NCI-H345 (cell line): ENCODE data around the gene RPL9.
"Not testable (repeated sequence)": the region's sequence is repeated elsewhere in the genome, so short reads cannot be mapped to it uniquely, and the experiment has no call there.

Source experiments
- DNase-seq: peaks from one replicate; lab custom pipeline; 2025; lab: John Stamatoyannopoulos, UW

The RPL9 gene

DNA sequence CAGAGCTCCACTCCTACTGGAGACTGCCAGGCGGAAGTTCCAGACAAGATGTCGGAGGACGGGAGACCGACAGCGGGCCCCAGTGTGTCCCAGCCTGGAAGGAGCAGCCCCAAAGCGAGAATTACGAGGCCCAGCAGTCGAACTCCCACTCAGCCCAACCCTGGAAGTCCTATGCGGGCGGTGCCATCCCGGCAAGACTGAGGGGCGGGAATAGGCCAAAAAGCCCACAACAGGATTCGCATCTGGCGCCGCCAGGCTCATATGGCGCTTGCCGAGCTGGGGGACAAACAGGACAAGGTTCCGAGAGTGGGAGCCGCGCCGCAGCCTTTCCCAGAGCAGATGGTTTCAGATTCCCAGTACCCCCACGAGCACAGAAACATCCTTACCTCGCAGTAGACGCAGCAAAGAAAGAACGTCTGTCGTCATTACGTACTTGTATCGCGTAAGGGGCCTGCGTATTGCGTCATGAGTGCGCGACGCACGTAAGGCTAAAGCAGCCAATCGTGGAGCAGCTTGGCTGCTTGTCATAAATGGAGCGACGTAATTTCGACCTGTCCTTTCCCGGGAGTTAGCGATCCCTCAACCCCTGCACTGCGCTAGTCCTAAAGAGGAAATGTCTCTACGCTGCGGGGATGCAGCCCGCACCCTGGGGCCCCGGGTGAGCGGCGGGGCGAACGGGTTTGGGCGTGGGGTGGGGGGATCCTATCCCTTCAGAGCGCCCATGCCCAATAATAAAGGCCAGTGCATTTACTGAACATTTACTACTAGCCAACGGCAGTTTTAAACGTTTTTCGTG, at the start of gene RPL9, which contains the start of gene LIAS:
TSS of gene RPL9 (minus strand) at position 418 of the 796 bp plus-strand sequence. CDS start 483 bp downstream, outside the sequence.
TSS of gene LIAS (plus strand) at position 552 of the 796 bp plus-strand sequence. CDS start at position 614, 62 bp downstream.
- peak; percentile 96 for DNase-seq

DNA sequence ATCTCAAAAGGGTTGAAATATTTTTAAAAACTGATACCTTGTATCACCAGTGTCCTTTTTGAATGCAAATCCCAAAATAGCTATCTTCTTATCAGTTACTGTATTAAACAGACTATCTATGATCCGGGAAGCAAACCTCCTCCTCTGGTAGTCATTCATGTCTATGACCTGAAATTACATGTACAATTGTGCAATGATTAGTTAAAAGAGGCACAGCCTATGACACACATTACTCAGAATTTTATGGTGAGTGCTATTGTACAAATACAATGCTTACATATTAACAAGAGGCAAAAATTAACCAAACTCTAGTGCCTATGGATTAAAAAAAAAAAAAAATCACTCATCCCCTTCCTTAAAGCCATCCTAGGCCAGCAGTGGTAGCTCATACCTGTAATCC, 46.9 kb upstream of the RPL9 start:
- DNase-seq = no peak

GRCh38 chr4:39504538-39504937, 45.8 kb upstream of the RPL9 start:
- no peak for DNase-seq

GRCh38 chr4:39502664-39503035, 43.9 kb upstream of the RPL9 start:
- DNase-seq = not testable (repeated sequence)

DNA sequence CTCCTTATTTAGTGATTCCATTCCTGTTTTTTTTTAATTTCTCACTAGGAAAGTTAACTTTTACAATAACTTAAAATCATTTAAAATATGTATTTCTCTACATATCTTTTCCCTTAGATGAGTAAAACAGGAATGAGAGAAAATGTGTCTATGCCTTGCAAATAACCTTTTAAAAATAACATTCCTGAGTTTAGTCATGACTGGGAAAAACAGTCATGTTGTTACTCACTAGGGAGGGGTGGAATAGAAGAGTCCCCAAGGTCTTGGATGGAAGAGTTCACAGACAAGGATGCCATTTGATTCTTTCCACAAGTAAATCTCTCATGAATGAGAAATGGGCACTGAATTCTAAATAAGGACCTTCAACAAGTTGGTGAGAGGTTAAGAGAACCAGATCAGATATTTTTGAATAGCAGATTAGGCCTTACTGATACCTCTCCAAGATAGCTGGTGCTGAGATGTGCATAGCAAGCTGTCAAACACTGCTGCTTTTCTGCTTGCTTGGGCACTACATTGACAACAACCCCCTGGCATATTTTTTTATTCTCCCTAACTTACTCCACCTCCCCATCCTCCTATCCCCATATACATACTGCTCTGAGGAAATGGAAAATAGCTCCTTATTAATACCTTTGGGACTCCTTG, 43.4 kb upstream of the RPL9 start:
- DNase-seq = no peak

DNA sequence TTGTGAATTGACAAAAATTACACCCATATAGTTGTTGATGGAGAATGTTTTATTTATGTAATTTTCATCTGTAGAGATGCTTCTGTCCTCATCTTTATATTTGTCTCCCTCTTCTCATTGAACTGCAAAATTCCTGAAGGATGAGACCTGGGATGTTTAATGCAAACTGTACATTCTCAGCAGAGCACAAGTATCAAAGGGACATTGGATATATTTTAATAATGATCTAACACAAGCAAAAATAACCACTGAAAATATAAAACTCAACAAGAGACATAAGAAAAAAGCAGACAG, 40.0 kb upstream of the RPL9 start:
- no peak for DNase-seq

DNA sequence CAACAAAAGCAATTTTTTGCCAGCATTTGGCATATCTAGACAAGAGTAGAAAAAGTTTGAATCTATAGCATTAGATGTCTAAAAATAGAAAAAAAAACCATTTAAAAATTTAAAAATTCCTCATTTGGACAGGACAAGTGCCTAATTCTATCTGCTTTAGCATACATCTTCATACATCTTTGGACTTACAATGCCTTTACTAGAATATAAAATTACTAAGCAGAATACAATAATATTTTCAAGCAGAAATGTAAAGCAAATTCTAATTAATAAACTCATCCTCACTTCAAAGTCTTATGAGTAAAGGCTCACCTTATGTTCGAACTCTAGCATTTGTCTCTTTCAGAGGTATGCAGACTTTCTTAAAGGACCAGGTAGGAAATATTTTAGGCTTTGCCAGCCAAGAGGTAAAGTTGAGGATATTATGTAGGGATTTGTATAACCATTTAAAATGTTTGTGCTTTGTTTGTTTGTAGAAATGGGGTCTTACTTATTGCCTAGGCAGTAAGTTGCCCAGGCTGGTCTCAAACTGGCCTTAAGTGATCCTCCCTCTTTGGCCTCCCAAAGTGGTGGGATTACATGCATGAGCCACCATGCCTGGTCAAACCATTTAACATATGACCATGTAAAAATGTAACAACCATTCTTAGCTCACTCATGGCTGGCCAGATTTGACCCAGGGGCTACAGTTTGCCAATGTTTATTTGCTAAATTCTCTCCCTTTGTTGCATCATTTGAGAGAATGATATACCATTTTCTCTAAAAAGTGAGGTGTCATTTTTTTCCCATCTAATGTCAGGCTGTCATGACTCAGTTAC, 39.4 kb upstream of the RPL9 start:
- no peak for DNase-seq

DNA sequence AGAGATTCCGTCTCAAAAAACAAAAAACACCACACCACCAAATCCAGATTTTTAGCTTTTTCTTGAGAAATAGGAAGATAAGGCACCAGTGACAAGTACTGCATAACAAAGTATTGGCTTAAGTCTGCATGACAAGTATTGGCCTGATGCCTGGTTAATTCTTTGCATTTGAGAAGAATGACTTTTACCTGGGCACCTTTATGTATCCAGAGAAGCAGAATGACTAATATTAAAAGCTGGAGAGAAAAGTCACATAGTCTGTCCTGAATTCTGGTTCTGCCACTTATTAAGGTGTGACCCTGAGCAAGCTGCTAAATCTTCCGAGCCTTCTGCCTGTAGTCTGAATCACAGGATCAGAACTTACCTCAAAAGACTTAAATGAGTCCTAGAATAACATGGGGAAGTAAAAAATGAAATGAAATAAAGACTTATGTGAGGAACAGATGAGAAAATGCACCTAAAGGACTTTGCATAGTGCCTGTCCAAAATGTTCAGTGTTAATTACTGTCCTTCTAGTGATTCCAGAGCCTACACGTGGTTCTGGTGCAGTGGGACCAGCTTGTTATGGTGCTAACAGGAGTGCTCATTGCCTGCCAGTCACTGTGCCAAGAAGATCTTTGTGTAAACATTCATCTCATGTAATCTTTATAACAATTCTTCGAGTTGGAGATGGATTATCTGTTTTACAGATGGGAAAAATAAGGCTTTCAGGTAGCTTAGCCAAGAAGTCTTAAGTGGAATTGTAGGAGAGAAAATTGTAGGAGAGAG, 36.9 kb upstream of the RPL9 start:
- DNase-seq = no peak

DNA sequence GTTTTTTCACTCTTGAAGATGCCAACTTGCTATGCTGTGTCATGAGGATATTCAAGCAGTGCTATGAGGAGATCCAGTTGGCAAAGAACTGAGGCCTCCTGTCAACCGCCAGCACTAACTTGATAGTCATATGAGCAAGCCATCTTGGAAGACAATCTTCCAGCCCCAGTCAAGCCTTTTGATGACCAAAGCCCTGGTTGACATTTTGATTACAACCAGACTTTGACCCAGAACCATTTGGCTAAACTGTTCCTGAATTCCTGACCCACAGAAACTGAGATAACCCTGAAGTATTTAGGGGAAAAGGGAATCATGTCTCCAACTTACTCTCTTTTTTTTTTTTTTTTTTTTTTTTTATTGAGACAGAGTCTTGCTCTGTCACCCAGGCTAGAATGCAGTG, 35.6 kb upstream of the RPL9 start:
- DNase-seq = no peak

DNA sequence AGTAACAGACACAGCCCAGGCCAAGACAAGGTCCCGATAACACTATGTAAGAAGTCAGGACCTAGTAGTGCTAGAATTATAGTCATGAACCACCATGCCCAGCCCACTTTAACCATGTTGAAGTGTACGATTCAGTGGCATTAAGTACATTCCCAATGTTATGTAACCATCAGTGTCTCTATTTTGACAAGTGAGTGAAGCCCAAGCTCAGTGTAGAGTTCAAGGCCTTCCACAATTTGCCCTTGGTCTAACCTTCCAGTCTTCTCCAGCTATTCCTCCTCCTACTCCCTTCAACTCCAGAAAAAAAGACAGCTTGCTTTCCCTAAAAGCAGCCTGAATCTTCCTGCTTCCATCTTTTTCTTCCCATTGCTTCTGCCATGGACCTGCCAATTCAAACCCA, 31.6 kb upstream of the RPL9 start:
- no peak for DNase-seq

DNA sequence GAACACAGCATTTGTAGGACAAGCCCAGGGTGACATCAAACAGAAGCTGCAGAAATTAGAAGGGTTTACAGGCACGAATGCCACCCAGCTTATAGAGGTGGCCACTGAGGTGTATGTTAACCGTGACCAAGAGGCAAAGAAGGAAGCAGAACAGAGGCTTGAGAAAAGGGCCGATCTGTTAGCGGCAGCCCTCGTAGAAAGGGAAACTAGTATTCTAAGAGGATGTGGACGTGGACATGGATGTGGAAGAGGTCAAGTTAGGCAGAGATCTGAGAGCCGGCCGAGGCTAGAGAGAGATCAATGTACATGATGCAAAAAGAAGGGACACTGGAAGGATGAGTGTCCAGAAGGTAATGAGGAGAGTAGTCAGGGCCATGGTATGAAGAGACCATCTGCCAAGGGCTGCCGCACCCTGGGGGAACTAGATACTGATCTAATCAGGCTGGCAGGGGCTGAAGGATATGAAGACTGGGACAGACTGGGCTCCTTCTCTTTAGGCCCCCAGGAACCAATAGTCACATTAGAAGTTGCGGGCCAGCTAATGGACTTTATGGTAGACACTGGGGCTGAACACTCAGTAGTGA, 27.6 kb upstream of the RPL9 start:
- DNase-seq = no peak

DNA sequence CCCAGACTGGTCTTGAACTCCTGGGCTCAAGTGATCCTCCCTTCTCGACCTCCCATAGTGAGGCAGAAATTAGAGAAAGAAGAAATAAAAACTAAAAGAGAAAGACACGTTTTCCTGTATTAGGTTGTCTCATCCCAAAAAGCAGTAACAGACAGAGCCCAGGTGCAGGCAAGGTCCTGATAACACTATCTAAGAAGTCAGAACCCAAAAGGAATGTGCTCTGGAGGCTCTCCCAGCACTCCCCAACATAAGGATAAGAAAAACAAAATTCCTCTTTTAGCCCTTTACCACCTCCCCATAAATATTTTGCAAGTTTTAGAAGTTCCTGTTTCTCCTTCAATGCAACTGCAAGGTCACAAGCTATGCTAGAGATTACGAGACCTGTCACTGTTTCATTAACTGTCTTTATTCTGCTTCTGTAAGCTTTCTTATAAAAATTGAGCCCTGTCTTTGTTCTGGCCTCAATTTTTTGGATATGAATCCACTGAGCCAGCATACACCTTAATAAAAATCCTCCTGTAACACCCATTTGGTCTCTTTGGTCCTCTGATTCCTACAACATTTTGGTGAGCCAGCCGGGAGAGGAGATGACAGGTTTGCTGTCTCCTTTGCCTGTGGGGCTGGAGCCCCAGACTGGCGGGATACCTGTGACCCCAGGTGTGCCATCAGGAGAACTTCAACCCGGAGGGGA, 26.0 kb upstream of the RPL9 start:
- no peak for DNase-seq

- no peak for DNase-seq
Observed at GRCh38 chr4:39480902-39481695, 22.4 kb upstream of the RPL9 start.

DNA sequence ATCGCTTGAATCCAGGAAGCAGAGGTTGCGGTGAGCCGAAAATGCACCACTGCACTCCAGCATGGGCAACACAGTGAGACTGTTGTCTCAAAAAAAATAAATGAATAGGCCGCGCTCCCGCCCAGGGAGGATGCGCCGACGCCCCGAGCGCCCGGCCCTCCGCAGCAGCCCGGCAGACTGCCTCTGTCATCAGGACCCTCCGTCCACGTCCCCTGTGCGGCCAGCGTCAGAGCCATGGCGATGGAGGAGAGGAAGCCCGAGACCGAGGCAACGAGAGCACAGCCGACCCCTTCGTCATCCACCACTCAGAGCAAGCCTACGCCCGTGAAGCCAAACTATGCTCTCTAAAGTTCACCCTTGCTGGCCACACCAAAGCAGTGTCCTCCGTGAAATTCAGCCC, 21.5 kb upstream of the RPL9 start:
- DNase-seq = no peak

DNA sequence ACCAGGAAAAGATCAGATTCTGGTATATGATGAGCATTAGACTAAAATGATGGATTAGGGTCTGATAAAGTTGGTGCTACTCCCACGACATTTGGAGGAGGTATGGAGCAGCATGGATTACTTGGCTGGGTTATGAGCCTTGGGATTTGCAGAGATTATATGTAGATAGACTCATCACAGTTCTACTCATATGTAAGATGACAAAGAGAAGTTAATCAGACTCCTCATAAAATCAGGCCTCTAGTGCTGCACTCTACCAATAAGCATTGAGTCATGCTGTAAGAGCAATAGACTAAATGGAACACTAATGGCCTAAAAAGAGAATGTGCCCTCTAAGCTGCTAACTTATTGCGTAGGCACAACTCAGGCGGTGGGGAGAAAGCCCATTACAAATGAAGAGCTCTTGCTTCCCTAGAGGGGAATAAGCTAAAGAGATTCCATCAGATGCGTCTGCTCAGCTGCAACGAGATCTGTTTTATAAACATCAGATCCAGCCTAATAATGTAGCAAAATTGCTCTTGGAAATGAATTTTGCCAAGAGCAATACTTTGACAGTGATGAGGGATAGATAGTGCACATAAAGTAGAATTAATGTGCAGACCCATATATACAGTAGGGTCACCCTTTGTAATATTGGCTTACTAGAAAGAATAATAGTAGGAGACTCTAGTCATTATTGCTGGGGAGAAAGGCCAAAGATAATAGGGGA, 17.6 kb upstream of the RPL9 start:
- no peak for DNase-seq

- DNase-seq = no peak
Observed at GRCh38 chr4:39472396-39472795, 13.7 kb upstream of the RPL9 start.

DNA sequence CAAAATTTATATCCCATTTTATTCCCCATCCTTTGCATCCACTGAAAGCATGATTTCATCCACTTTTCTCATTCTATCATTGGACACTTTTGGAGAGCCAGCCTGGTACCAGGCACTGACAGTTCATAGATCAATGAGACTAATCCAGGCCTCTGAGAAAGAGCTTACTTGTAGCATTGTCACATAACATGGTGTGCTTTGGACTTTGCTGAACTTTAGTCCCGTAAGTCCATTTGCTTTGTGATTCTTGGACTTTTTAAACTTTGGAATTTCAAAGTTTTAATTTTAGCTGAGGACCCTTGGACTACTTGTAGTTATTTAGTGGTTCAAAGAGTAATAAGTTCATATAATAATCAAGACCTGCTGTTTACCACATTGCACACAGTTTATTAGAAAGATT, 11.7 kb upstream of the RPL9 start:
- DNase-seq = no peak

DNA sequence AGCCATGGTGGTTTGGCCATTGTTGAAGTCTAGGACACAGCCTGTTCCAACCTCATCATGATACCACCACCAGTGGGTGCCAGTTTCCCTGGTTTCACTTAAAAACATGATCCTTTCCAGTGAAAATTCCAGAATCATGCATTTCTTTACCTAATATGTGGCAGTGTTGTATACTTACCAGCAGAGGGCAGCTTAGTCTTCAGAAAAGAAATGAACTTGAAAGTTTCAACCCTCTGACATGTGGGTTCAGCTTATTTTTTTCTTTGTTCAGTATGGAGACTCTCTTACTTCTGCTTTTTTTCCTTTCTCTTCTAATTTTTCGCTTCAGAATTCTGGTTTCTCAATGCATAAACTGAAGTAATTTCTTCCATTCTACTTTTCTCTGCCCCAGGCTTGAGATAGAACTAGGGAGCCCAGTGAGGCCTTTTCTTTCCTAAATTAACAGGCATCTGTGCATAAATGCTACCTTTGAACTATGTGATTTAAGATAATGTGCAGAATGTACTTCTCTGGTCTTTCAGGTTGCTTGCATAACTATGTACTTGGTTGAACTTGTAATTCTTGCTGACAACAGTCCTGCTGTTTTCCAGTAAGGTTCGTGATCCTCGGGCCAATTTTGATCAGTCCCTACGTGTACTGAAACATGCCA, 10.8 kb upstream of the RPL9 start:
- peak; percentile 20 for DNase-seq

DNA sequence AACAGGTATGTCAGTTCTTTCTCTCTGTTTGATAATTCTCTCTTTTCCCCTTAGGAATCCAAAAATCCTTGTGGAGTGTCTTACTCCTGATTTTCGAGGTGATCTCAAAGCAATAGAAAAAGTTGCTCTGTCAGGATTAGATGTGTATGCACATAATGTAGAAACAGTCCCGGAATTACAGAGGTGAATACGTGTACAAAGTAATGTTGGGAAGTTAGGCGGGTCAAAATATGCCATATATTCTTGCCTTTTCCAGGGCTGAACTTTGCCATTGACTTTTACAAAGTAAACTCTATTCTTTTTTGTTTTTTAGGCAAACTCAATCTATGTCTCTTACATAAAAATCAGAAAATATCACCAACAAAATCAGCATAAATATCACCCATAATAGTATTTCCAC, 8.7 kb upstream of the RPL9 start:
- DNase-seq = no peak
